ENCODE measurements around the gene SPSB4.

DNA sequence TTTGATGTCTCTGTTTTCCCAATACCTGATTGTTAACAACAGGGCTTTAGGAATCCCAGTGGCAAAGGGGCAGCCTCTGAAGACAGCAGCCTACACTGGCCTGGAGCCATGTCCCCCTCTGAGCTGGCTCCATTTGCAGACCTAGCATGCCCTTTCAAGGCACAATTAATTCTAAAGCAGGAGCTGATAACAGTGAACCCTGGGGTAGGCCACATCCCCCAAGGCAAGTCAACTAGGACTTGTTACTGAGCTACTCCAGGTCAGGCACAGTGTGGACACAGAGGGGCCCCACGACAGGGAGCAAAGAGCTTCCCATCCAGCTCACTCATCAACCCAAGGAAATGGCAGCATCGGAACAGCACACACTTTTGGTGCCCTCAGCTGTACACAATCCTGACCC lies 51.9 kb downstream of the SPSB4 start:
- TF ChIP-seq ZNF776 (tag by site-specific recombination; IDR thresholded peaks at IDR 0.05; ENCODE audit: borderline replicate concordance): no peak
- TF ChIP-seq, protein P1, sequence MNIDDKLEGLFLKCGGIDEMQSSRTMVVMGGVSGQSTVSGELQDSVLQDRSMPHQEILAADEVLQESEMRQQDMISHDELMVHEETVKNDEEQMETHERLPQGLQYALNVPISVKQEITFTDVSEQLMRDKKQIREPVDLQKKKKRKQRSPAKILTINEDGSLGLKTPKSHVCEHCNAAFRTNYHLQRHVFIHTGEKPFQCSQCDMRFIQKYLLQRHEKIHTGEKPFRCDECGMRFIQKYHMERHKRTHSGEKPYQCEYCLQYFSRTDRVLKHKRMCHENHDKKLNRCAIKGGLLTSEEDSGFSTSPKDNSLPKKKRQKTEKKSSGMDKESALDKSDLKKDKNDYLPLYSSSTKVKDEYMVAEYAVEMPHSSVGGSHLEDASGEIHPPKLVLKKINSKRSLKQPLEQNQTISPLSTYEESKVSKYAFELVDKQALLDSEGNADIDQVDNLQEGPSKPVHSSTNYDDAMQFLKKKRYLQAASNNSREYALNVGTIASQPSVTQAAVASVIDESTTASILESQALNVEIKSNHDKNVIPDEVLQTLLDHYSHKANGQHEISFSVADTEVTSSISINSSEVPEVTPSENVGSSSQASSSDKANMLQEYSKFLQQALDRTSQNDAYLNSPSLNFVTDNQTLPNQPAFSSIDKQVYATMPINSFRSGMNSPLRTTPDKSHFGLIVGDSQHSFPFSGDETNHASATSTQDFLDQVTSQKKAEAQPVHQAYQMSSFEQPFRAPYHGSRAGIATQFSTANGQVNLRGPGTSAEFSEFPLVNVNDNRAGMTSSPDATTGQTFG (tag by site-specific recombination; IDR thresholded peaks at IDR 0.05; ENCODE audit: borderline replicate concordance): no peak
- TF ChIP-seq HOXA7 (CRISPR knock-in tag; IDR thresholded peaks at IDR 0.05; ENCODE audit: borderline replicate concordance): no peak
